SK-N-SH (cell line): ENCODE data around the gene LEPROT.

ENCODE experiments used
- CHD2 ChIP-seq: fragments of 150-350 bp; IDR thresholded peaks from 2 replicates; pipeline ENCODE4 v1.6.1; 2018; ENCODE audit warnings: low read length; ENCODE audit not compliant: partially characterized antibody
- EZH2phosphoT487 ChIP-seq: fragments of 200-600 bp; sonication (generic); IDR thresholded peaks from 2 replicates; pipeline ENCODE4 v1.6.1; 2017; ENCODE audit warnings: low read depth, mixed run types, mild to moderate bottlenecking, antibody characterized with exemption, moderate library complexity, borderline replicate concordance
- FOSL2 ChIP-seq: IDR thresholded peaks from 2 replicates; pipeline ENCODE4 v1.4.0; 2012; ENCODE audit warnings: low read depth, mild to moderate bottlenecking, moderate library complexity, borderline replicate concordance
- NRF1 ChIP-seq: IDR thresholded peaks from 2 replicates; pipeline ENCODE4 v1.6.1; 2012; ENCODE audit warnings: low read depth, mild to moderate bottlenecking, low read length
- POLR2AphosphoS5 ChIP-seq: IDR thresholded peaks from 2 replicates; pipeline ENCODE4 v1.6.1; 2012; ENCODE audit warnings: low read depth, low read length
- RCOR1 ChIP-seq: fragments of 150-350 bp; IDR thresholded peaks from 2 replicates; pipeline ENCODE4 v1.6.1; 2017; ENCODE audit warnings: antibody characterized with exemption, low read length
- REST ChIP-seq: IDR thresholded peaks from 2 replicates; pipeline ENCODE4 v1.6.1; 2012; ENCODE audit warnings: mild to moderate bottlenecking, low read depth, low read length, moderate library complexity
- RFX5 ChIP-seq: IDR thresholded peaks from 2 replicates; pipeline ENCODE4 v1.6.1; 2012; ENCODE audit warnings: mild to moderate bottlenecking, improper control_type of control experiment, low read length
- TAF1 ChIP-seq: IDR thresholded peaks from 2 replicates; pipeline ENCODE4 v1.6.1; 2012; ENCODE audit warnings: low read depth, mild to moderate bottlenecking, low read length, moderate library complexity, borderline replicate concordance
- TEAD4 ChIP-seq: IDR thresholded peaks from 2 replicates; pipeline ENCODE4 v1.4.0; 2012; ENCODE audit warnings: mild to moderate bottlenecking, borderline replicate concordance; ENCODE audit not compliant: insufficient read depth
- ZBTB33 ChIP-seq: IDR thresholded peaks from 2 replicates; pipeline ENCODE4 v1.4.0; 2012; ENCODE audit warnings: low read depth, borderline replicate concordance
- TF ChIP-seq, protein P1 (sequence below): fragments of 200-600 bp; sonication (generic); IDR thresholded peaks from 2 replicates; pipeline ENCODE4 v1.6.1; 2017; ENCODE audit warnings: antibody characterized with exemption, mild to moderate bottlenecking, moderate library complexity
- TF ChIP-seq, protein P2 (sequence below): fragments of 150-350 bp; IDR thresholded peaks from 2 replicates; pipeline ENCODE4 v1.6.1; 2016; ENCODE audit warnings: mild to moderate bottlenecking, low read depth, low read length

GRCh38 chr1:65442442-65442841, 22.0 kb downstream of the LEPROT start:
- TF ChIP-seq, protein P1, sequence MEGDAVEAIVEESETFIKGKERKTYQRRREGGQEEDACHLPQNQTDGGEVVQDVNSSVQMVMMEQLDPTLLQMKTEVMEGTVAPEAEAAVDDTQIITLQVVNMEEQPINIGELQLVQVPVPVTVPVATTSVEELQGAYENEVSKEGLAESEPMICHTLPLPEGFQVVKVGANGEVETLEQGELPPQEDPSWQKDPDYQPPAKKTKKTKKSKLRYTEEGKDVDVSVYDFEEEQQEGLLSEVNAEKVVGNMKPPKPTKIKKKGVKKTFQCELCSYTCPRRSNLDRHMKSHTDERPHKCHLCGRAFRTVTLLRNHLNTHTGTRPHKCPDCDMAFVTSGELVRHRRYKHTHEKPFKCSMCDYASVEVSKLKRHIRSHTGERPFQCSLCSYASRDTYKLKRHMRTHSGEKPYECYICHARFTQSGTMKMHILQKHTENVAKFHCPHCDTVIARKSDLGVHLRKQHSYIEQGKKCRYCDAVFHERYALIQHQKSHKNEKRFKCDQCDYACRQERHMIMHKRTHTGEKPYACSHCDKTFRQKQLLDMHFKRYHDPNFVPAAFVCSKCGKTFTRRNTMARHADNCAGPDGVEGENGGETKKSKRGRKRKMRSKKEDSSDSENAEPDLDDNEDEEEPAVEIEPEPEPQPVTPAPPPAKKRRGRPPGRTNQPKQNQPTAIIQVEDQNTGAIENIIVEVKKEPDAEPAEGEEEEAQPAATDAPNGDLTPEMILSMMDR: no peak
- TF ChIP-seq REST (no peak), ZBTB33 (no peak), TEAD4 (no peak), NRF1 (no peak), POLR2AphosphoS5 (no peak), CHD2 (no peak), FOSL2 (no peak), EZH2phosphoT487 (no peak), TAF1 (no peak), RCOR1 (no peak), RFX5 (no peak)
- TF ChIP-seq, protein P2, sequence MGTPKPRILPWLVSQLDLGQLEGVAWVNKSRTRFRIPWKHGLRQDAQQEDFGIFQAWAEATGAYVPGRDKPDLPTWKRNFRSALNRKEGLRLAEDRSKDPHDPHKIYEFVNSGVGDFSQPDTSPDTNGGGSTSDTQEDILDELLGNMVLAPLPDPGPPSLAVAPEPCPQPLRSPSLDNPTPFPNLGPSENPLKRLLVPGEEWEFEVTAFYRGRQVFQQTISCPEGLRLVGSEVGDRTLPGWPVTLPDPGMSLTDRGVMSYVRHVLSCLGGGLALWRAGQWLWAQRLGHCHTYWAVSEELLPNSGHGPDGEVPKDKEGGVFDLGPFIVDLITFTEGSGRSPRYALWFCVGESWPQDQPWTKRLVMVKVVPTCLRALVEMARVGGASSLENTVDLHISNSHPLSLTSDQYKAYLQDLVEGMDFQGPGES: no peak
